Measurements from ENCODE around the gene TEX52. TPM values are rescaled to one million over a fixed set of nuclear protein-coding genes. Genes with fewer than 3 reads are reported as not detected.

The TEX52 gene
- total RNA-seq, 1 experiment from 2014 or later = not detected

DNA sequence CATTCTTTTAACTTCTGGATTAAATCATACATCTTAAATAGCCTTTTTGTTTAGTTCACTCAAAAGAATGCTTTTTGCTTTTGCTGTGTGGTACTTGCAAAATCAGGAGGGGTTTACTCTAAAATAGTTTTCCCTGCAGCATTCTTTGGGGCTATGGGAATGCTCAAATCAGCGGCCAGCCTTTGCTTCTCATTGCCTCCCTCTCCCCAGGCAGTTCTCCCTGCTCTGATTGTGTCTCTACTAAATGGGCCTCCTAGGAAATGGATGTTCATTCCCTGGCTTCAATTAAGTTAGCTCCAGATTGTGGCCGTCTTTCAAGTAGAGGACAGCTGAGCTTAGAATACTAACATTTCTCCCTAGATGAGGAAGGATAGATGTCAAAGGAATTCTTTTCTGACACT is 38.2 kb upstream of the TEX52 start:
- H3K27me3 ChIP-seq (ENCODE audit: insufficient read depth, low read length) = no peaks in the 10 kb centered on the region
- ATAC-seq (no peak), DNase-seq (ENCODE audit: low read depth, low spot score) (no peak)
- H3K4me2 ChIP-seq (ENCODE audit: low read length) = no peak overlapping the region
- H3K9me2 ChIP-seq (ENCODE audit: insufficient read depth) = no peaks in the 10 kb centered on the region
- ChIA-PET RAD21 (ENCODE audit: low non-redundant PET in 1 of 2, low total read pairs in 2 of 2, uncharacterized antibody in 2 of 2, unreplicated experiment in 2 of 2) (no interaction called here), CTCF (no interaction called here), POLR2A (no interaction called here)
- intact Hi-C loops (cut with micrococcal nuclease) = no loop called here
- H3K27ac ChIP-seq (ENCODE audit: low read depth, low read length) = no peak overlapping the region
- no peaks in the 10 kb centered on the region for H4K20me1 ChIP-seq (ENCODE audit: insufficient read depth)
- no peak overlapping the region for H3K4me3 ChIP-seq (replicated peaks in 1 of 2; ENCODE audit: low read depth in 1 of 2, low read length in 2 of 2)
- H2AFZ ChIP-seq (ENCODE audit: low read depth, low read length, poor library complexity, severe bottlenecking) = no peak overlapping the region
- H3K79me2 ChIP-seq (ENCODE audit: insufficient read depth, low read length) = peaks cover 56% of the 10 kb centered on the region
- BruUV-seq (replicated peaks) = no TSS peak
- peaks cover 19 to 26% of the 10 kb centered on the region in 2 experiments for H3K4me1 ChIP-seq (ENCODE audit: control insufficient read depth in 1 of 2, insufficient read depth in 2 of 2, low read length in 2 of 2)
- H3K9me3 ChIP-seq (ENCODE audit: control insufficient read depth in 1 of 2, insufficient read depth in 1 of 2, low read depth in 1 of 2, low read length in 2 of 2) = no peaks in the 10 kb centered on the region
- TF ChIP-seq ZBTB33 (IDR thresholded peaks at IDR 0.05; ENCODE audit: extremely low read depth, insufficient replicate concordance, low read length) = no peak
- no peak for TF ChIP-seq ZNF274 (IDR thresholded peaks at IDR 0.05; ENCODE audit: low read depth, low read length)
- TF ChIP-seq SIN3A (IDR thresholded peaks at IDR 0.05; ENCODE audit: low read depth) = no peak
- TF ChIP-seq CTCF (IDR thresholded peaks at IDR 0.05 in 2 of 3, conservative IDR thresholded peaks at IDR 0.05 in 1 of 3; ENCODE audit: borderline replicate concordance in 1 of 3, insufficient read depth in 1 of 3, low read depth in 2 of 3, low read length in 2 of 3) = no peak
- no peak for TF ChIP-seq EZH2phosphoT487 (IDR thresholded peaks at IDR 0.05; ENCODE audit: borderline replicate concordance)
- TF ChIP-seq, protein P1, sequence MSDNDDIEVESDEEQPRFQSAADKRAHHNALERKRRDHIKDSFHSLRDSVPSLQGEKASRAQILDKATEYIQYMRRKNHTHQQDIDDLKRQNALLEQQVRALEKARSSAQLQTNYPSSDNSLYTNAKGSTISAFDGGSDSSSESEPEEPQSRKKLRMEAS (IDR thresholded peaks at IDR 0.05) = no peak
- TF ChIP-seq, protein P2, sequence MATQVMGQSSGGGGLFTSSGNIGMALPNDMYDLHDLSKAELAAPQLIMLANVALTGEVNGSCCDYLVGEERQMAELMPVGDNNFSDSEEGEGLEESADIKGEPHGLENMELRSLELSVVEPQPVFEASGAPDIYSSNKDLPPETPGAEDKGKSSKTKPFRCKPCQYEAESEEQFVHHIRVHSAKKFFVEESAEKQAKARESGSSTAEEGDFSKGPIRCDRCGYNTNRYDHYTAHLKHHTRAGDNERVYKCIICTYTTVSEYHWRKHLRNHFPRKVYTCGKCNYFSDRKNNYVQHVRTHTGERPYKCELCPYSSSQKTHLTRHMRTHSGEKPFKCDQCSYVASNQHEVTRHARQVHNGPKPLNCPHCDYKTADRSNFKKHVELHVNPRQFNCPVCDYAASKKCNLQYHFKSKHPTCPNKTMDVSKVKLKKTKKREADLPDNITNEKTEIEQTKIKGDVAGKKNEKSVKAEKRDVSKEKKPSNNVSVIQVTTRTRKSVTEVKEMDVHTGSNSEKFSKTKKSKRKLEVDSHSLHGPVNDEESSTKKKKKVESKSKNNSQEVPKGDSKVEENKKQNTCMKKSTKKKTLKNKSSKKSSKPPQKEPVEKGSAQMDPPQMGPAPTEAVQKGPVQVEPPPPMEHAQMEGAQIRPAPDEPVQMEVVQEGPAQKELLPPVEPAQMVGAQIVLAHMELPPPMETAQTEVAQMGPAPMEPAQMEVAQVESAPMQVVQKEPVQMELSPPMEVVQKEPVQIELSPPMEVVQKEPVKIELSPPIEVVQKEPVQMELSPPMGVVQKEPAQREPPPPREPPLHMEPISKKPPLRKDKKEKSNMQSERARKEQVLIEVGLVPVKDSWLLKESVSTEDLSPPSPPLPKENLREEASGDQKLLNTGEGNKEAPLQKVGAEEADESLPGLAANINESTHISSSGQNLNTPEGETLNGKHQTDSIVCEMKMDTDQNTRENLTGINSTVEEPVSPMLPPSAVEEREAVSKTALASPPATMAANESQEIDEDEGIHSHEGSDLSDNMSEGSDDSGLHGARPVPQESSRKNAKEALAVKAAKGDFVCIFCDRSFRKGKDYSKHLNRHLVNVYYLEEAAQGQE (IDR thresholded peaks at IDR 0.05; ENCODE audit: low read depth) = no peak
- no peaks in the 10 kb centered on the region for H3K36me3 ChIP-seq (ENCODE audit: control insufficient read depth in 1 of 2, insufficient read depth in 2 of 2, low read length in 2 of 2)
- H3K9ac ChIP-seq (ENCODE audit: low read length) = no peak overlapping the region

Measured in HCT116 (cell line).